Left lung (tissue), 10 donors: ENCODE measurements around the gene KLC3. TPM values are rescaled to one million over a fixed set of nuclear protein-coding genes. Genes with fewer than 3 reads are reported as not detected.

Experiments used
- ATAC-seq: fragments of 200-7000 bp; cut with Tn5 transposase; one replicate; pipeline ENCODE4 v1.9.1; 2020; ENCODE audit warnings: moderate library complexity
- DNase-seq, 4 donors: peaks; one replicate each; pipeline ENCODE4 v3.0.0-alpha.2; 2013 to 2020
- H3K27ac ChIP-seq, 2 donors: fragments of 200-600 bp; sonication (generic) in 1 of 2; one replicate each; pipeline versions ENCODE4 v1.5.0 to v1.8.0; 2020 to 2021
- H3K27me3 ChIP-seq, 2 donors: fragments of 200-600 bp; sonication (generic) in 1 of 2; one replicate each; pipeline versions ENCODE4 v1.5.0 to v1.8.0; 2020 to 2021
- H3K36me3 ChIP-seq, 2 donors: fragments of 200-600 bp; sonication (generic) in 1 of 2; one replicate each; pipeline versions ENCODE4 v1.5.0 to v1.8.0; 2020 to 2021
- H3K4me1 ChIP-seq, 2 donors: fragments of 200-600 bp; one replicate each; pipeline ENCODE4 v1.8.0; 2021
- H3K4me3 ChIP-seq, 2 donors: fragments of 200-600 bp; sonication (generic) in 1 of 2; one replicate each; pipeline versions ENCODE4 v1.5.0 to v1.8.0; 2020 to 2021; ENCODE audit warnings: mild to moderate bottlenecking in 1 of 2
- H3K9me3 ChIP-seq, 2 donors: fragments of 200-600 bp; sonication (generic) in 1 of 2; one replicate each; pipeline versions ENCODE4 v1.5.0 to v1.8.0; 2020 to 2021
- intact Hi-C, 2 donors: fragments of 100-400 bp; cut with DNase I; formaldehyde crosslinking; loops; one replicate each; pipeline versions ENCODE4 v1.11.2 to v1.14.2; 2022
- polyA plus RNA-seq, 6 donors: library from polyadenylated mRNA; unstranded; fragments of 120-200 nt; gene quantifications; one replicate each; pipeline ENCODE4 v1.2.1, GENCODE V29; 2013; ENCODE audit not compliant: insufficient read length in 6 of 6
- total RNA-seq, 2 donors: library from RNA; stranded (reverse); fragmentation: NEBNext Ultra II Directional; extraction: Animal tissue kit (Norgen Biotek cat#: 25700); gene quantifications; one replicate each; pipeline ENCODE4 v1.2.1, GENCODE V29; 2021
- TF ChIP-seq, protein P1 (sequence below), 2 donors: fragments of 200-600 bp; sonication (generic) in 1 of 2; IDR thresholded peaks; one replicate each; pipeline versions ENCODE4 v1.5.0 to v1.8.0; 2021; ENCODE audit warnings: antibody characterized with exemption in 2 of 2
- donor health status: DM: no; HTN: yes; CAD: no.
- donor health status: DM: no; HTN: no; CAD: no.

KLC3 gene
- total and polyA plus RNA-seq, 8 donors: 0.52 to 1.9 (median 0.70) TPM

DNA sequence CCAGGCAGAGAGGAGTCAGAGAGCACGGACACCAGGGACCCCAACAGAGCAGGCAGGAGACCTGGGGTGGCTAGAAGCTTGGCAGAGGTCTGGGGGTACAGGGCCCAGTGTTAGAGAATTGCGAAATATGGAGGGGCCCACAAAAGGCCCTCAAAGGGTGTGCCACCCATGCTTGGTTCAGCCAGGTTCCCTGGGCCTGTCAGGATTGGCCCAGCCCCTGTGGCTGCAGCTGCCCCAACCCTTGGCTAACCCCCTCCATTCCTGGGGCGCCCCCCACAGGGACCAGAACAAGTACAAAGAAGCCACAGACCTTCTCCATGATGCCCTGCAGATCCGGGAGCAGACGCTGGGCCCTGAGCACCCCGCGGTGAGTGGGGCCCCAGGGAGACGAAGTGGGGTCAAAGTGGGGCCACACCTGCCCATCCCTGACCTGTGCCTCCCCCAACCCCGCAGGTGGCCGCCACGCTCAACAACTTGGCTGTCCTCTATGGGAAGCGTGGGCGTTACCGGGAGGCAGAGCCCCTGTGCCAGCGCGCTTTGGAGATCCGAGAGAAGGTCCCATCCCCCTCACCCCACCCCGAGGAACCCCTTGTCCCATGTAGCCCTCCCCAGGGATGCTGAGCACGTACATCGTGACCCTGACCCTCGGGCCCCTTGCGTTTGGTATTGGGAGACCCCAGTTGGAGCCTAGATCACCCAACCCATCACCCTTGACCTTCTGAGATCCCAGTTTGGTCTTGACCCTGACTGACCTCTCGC lies 8.0 kb downstream of the KLC3 start:
- TF ChIP-seq, protein P1, sequence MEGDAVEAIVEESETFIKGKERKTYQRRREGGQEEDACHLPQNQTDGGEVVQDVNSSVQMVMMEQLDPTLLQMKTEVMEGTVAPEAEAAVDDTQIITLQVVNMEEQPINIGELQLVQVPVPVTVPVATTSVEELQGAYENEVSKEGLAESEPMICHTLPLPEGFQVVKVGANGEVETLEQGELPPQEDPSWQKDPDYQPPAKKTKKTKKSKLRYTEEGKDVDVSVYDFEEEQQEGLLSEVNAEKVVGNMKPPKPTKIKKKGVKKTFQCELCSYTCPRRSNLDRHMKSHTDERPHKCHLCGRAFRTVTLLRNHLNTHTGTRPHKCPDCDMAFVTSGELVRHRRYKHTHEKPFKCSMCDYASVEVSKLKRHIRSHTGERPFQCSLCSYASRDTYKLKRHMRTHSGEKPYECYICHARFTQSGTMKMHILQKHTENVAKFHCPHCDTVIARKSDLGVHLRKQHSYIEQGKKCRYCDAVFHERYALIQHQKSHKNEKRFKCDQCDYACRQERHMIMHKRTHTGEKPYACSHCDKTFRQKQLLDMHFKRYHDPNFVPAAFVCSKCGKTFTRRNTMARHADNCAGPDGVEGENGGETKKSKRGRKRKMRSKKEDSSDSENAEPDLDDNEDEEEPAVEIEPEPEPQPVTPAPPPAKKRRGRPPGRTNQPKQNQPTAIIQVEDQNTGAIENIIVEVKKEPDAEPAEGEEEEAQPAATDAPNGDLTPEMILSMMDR (IDR thresholded peaks at IDR 0.05): no peak
- ATAC-seq: no peak
- Histone ChIP-seq H3K27ac (no peak overlapping the region), H3K9me3 (no peaks in the 10 kb centered on the region), H3K4me1 (no peaks in the 10 kb centered on the region), H3K36me3 (peaks cover 0 to 33% of the 10 kb centered on the region in 2 donors), H3K27me3 (peaks cover 0 to 42% of the 10 kb centered on the region in 2 donors), H3K4me3 (no peak overlapping the region)
- no peak for DNase-seq
- intact Hi-C loops: no loop called here

DNA sequence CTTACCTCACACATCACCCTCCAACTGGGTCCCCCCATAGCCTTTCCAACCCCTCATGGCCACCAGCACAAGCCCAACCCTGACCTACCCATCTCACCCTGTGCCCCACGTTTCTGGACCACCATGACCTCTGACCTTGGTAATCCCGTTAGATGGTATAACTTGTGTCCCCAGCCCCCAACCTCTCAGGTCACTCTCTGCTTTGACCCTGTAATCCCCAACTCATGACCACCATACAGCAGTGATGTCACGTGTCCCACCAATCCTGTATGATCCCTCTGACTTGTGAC lies 8.5 kb downstream of the KLC3 start:
- ATAC-seq: no peak
- TF ChIP-seq, protein P1 (IDR thresholded peaks at IDR 0.05): no peak
- H3K36me3 ChIP-seq: peaks cover 0 to 37% of the 10 kb centered on the region in 2 donors
- no peaks in the 10 kb centered on the region for H3K4me1 ChIP-seq
- no peaks in the 10 kb centered on the region for H3K9me3 ChIP-seq
- no peak overlapping the region for H3K27ac ChIP-seq
- peaks cover 0 to 42% of the 10 kb centered on the region in 2 donors for H3K27me3 ChIP-seq
- intact Hi-C loops: no loop called here
- DNase-seq: no peak
- no peak overlapping the region for H3K4me3 ChIP-seq

DNA sequence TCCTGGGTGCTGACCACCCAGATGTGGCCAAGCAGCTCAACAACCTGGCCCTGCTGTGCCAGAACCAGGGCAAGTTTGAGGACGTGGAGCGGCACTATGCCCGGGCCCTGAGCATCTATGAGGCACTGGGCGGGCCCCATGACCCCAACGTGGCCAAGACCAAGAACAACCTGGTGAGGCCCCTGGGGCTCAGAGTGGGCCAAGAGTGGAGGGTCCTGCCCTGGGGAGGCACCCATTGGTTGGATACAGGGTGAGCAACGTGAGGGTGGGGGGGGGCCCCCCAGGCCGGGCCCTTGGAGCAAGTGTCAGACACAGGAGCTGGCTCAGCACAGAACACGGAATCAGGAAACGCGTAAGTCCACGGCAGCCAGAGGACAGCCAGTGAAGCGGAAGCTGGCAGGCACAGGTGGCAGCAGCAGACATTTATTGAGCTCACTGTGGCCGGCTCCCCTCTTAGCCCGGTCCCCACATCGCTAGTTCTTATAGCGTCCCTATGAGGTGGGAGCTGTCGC lies 8.9 kb downstream of the KLC3 start:
- peaks cover 0 to 42% of the 10 kb centered on the region in 2 donors for H3K36me3 ChIP-seq
- no peak overlapping the region for H3K4me3 ChIP-seq
- ATAC-seq (no peak), DNase-seq (no peak)
- no peak overlapping the region for H3K27ac ChIP-seq
- H3K9me3 ChIP-seq: no peaks in the 10 kb centered on the region
- intact Hi-C loops: no loop called here
- H3K27me3 ChIP-seq: peaks cover 0 to 41% of the 10 kb centered on the region in 2 donors
- TF ChIP-seq, protein P1 (IDR thresholded peaks at IDR 0.05): no peak
- H3K4me1 ChIP-seq: no peaks in the 10 kb centered on the region

DNA sequence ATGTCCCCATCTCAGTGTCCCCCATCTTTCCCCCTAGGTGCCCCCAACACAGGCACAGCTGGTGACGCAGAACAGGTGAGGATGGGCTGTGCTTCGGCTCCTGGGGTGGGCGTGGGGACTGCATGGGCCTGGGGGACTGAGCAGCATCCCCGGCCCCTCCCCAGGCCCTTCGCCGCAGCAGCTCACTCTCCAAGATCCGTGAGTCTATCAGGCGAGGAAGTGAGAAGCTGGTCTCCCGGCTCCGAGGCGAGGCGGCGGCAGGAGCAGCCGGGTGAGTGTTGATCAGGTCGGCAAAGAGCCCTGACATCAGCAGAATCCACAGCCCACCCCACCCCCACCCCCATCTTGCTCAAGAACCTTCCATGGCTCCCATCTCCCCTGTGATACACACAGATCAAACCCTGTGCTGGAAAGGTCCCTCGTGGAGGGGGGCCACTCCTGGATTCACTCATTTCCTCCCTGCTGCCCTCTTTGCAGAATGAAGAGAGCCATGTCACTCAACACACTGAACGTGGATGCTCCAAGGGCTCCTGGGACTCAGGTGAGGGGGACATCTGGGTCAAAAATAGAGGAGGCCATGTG lies 10.0 kb downstream of the KLC3 start:
- intact Hi-C loops: loop anchor here in 1 of 2 donors (10.0 kb wide), 1 partner anchor 156 kb away; no protein-coding TSS in a partner anchor
- H3K27me3 ChIP-seq: peaks cover 0 to 30% of the 10 kb centered on the region in 2 donors
- DNase-seq (no peak), ATAC-seq (no peak)
- TF ChIP-seq, protein P1 (IDR thresholded peaks at IDR 0.05): no peak
- H3K9me3 ChIP-seq: no peaks in the 10 kb centered on the region
- H3K4me1 ChIP-seq: no peaks in the 10 kb centered on the region
- H3K36me3 ChIP-seq: peaks cover 0 to 52% of the 10 kb centered on the region in 2 donors
- H3K27ac ChIP-seq: no peak overlapping the region
- H3K4me3 ChIP-seq: no peak overlapping the region

DNA sequence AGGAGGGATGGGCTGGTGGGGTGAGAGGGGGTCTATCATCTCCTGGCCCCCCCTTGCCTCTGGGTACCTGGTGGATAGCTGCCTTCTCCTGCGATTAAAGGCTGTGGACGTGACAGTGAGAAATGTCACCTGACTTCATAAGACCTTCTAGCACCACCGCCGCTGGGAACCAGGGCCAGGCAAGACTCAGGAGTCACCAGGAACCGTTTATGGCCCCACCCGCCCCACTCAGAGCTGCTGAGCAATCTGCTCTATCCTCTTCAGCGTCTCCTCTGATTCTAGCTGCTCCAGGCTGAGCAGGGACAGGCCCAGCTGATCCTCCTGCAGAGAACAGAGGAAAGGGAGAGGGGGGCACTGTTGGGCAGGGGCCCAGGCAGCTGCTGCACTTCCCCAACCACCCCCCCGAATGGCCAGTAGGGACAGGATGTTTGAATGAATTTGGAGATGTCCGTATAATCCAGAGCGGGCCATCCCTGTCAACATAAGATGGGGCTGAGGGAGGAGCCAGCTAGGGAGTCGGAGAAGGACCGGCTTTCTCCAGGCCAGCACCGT lies 10.9 kb downstream of the KLC3 start:
- no peak for ATAC-seq
- peaks cover 0 to 61% of the 10 kb centered on the region in 2 donors for H3K36me3 ChIP-seq

More for the DNA sequence above, 10.9 kb downstream of the KLC3 start:
- Histone ChIP-seq H3K4me3 (no peak overlapping the region), H3K9me3 (no peaks in the 10 kb centered on the region), H3K27me3 (peaks cover 0 to 21% of the 10 kb centered on the region in 2 donors), H3K27ac (no peak overlapping the region), H3K4me1 (no peaks in the 10 kb centered on the region)
- intact Hi-C loops: loop anchor here in 1 of 2 donors (10.0 kb wide), 1 partner anchor 157 kb away; no protein-coding TSS in a partner anchor
- no peak for DNase-seq
- TF ChIP-seq, protein P1 (IDR thresholded peaks at IDR 0.05): no peak
